Sigmoid colon (tissue), 7 donors: ENCODE data around the gene WAS. TPM values are rescaled to one million over a fixed set of nuclear protein-coding genes. Genes with fewer than 3 reads are reported as not detected.
"Not testable (repeated sequence)": the region's sequence is repeated elsewhere in the genome, so short reads cannot be mapped to it uniquely, and the experiment has no call there.

ENCODE experiments used
- DNase-seq: peaks from one replicate; pipeline ENCODE4 v3.0.0-alpha.2; 2019
- H3K27ac ChIP-seq, 4 donors: fragments of 200-600 bp; sonication (generic); one replicate each; pipeline ENCODE4 v1.5.1; 2016 to 2019; ENCODE audit warnings: mild to moderate bottlenecking in 1 of 4
- H3K27me3 ChIP-seq, 3 donors: fragments of 200-600 bp; sonication (generic); one replicate each; pipeline ENCODE4 v1.5.1; 2019; ENCODE audit warnings: mild to moderate bottlenecking in 1 of 3
- H3K36me3 ChIP-seq, 4 donors: fragments of 200-600 bp; sonication (generic); one replicate each; pipeline ENCODE4 v1.5.1; 2016 to 2019
- H3K4me1 ChIP-seq, 4 donors: fragments of 200-600 bp; sonication (generic); one replicate each; pipeline ENCODE4 v1.5.1; 2017 to 2019
- H3K4me3 ChIP-seq, 4 donors: fragments of 200-600 bp; sonication (generic); one replicate each; pipeline ENCODE4 v1.5.1; 2017 to 2019; ENCODE audit warnings: mild to moderate bottlenecking in 2 of 4, moderate library complexity in 1 of 4
- H3K9me3 ChIP-seq, 4 donors: fragments of 200-600 bp in 3 of 4; sonication (generic) in 3 of 4; one replicate each; pipeline versions ENCODE4 v1.5.1 to v1.6.1; 2013 to 2019
- CTCF ChIP-seq, 4 experiments: fragments of 450-650 bp in 3 of 4; fragments of 200-600 bp in 1 of 4; IDR thresholded peaks; one replicate each; pipeline ENCODE4 v1.5.1; 2016 to 2019; ENCODE audit warnings: antibody characterized with exemption in 4 of 4, mild to moderate bottlenecking in 3 of 4, moderate library complexity in 2 of 4
- EP300 ChIP-seq, 4 donors: sonication (generic); formaldehyde crosslinking; IDR thresholded peaks; one replicate each; pipeline ENCODE4 v1.6.1; 2017; ENCODE audit warnings: antibody characterized with exemption in 4 of 4
- POLR2A ChIP-seq, 2 donors: fragments of 450-650 bp; IDR thresholded peaks; one replicate each; pipeline ENCODE4 v1.6.1; 2016; ENCODE audit warnings: antibody characterized with exemption in 2 of 2, mild to moderate bottlenecking in 2 of 2, moderate library complexity in 2 of 2
- POLR2AphosphoS5 ChIP-seq, 4 donors: sonication (generic); formaldehyde crosslinking; IDR thresholded peaks; one replicate each; pipeline ENCODE4 v1.6.1; 2017; ENCODE audit warnings: antibody characterized with exemption in 4 of 4
- WGBS, 2 donors: extraction: QIAGEN DNeasy Blood & Tissue Kit; methylation state at CpG; one replicate each; pipeline ENCODE4 v1.1.7; 2013; 5-methylcytosine and 5-hydroxymethylcytosine counted together
- intact Hi-C: fragments of 100-400 bp; cut with DNase I; formaldehyde crosslinking; loops from one replicate; pipeline ENCODE4 v1.15.1; 2023
- polyA plus RNA-seq, 3 donors: library from polyadenylated mRNA; stranded (reverse); fragments of 200-250 nt; gene quantifications; one replicate each; pipeline ENCODE4 v1.2.3, GENCODE V29; 2013
- total RNA-seq, 4 donors: library from RNA; depleted of rRNA; stranded (reverse); fragments of >200 nt; gene quantifications; one replicate each; pipeline ENCODE4 v1.1.0, GENCODE V29; 2016
- donor health status: healthy with polysubstance abuse.
- donor health status: Bipolar disorder and iron deficiency.
- donor health status: healthy.

WAS gene
- total and polyA plus RNA-seq, 7 donors, result 3.0 to 23.5 (median 4.3) TPM

- no peaks in the 10 kb centered on the region for H3K27me3 ChIP-seq
- intact Hi-C loops, result no loop called here
- no peak for DNase-seq
- 91% methylated on average over 1 of the region's 1 CpG for WGBS, 2 donors
- H3K9me3 ChIP-seq, result no peaks in the 10 kb centered on the region
- no peak overlapping the region for H3K4me3 ChIP-seq
- H3K27ac ChIP-seq, result no peak overlapping the region
- no peaks in the 10 kb centered on the region for H3K36me3 ChIP-seq
- no peak for TF ChIP-seq EP300 (IDR thresholded peaks at IDR 0.05)
- TF ChIP-seq POLR2AphosphoS5 (IDR thresholded peaks at IDR 0.05), result no peak
- no peak for TF ChIP-seq CTCF (IDR thresholded peaks at IDR 0.05)
- no peak for TF ChIP-seq POLR2A (IDR thresholded peaks at IDR 0.05)
- no peaks in the 10 kb centered on the region for H3K4me1 ChIP-seq
Measured at GRCh38 chrX:48664156-48664555, 19.4 kb upstream of the WAS start.

GRCh38 chrX:48665991-48666390, 17.6 kb upstream of the WAS start:
- H3K9me3 ChIP-seq, result no peaks in the 10 kb centered on the region
- no peaks in the 10 kb centered on the region for H3K27me3 ChIP-seq
- intact Hi-C loops, result no loop called here
- no peak for TF ChIP-seq POLR2AphosphoS5 (IDR thresholded peaks at IDR 0.05)
- no peak for TF ChIP-seq EP300 (IDR thresholded peaks at IDR 0.05)
- TF ChIP-seq POLR2A (IDR thresholded peaks at IDR 0.05), result no peak
- TF ChIP-seq CTCF (IDR thresholded peaks at IDR 0.05), result no peak
- no peaks in the 10 kb centered on the region for H3K36me3 ChIP-seq
- H3K4me3 ChIP-seq, result no peak overlapping the region
- H3K27ac ChIP-seq, result no peak overlapping the region
- no peaks in the 10 kb centered on the region for H3K4me1 ChIP-seq
- DNase-seq, result no peak
- 82 to 92% methylated on average over 2 of the region's 2 CpGs for WGBS, 2 donors

GRCh38 chrX:48666649-48667048, 16.9 kb upstream of the WAS start:
- Histone ChIP-seq H3K9me3 (no peaks in the 10 kb centered on the region), H3K4me1 (no peaks in the 10 kb centered on the region), H3K27ac (no peak overlapping the region), H3K36me3 (no peaks in the 10 kb centered on the region), H3K4me3 (no peak overlapping the region), H3K27me3 (no peaks in the 10 kb centered on the region)
- intact Hi-C loops, result no loop called here
- TF ChIP-seq CTCF (IDR thresholded peaks at IDR 0.05) (no peak), EP300 (IDR thresholded peaks at IDR 0.05) (no peak), POLR2A (IDR thresholded peaks at IDR 0.05) (no peak), POLR2AphosphoS5 (IDR thresholded peaks at IDR 0.05) (no peak)
- DNase-seq, result no peak
- WGBS, 2 donors, result 88 to 93% methylated on average over 4 of the region's 4 CpGs

- no peaks in the 10 kb centered on the region for H3K27me3 ChIP-seq
- H3K9me3 ChIP-seq, result no peaks in the 10 kb centered on the region
- H3K4me3 ChIP-seq, result no peak overlapping the region
- DNase-seq, result no peak
- no peak overlapping the region for H3K27ac ChIP-seq
- H3K36me3 ChIP-seq, result no peaks in the 10 kb centered on the region
- intact Hi-C loops, result no loop called here
- TF ChIP-seq POLR2AphosphoS5 (IDR thresholded peaks at IDR 0.05) (no peak), POLR2A (IDR thresholded peaks at IDR 0.05) (no peak), EP300 (IDR thresholded peaks at IDR 0.05) (no peak), CTCF (IDR thresholded peaks at IDR 0.05) (no peak)
- H3K4me1 ChIP-seq, result no peaks in the 10 kb centered on the region
- WGBS, 2 donors, result 76 to 77% methylated on average over 4 of the region's 4 CpGs
Measured at GRCh38 chrX:48667509-48667908, 16.1 kb upstream of the WAS start.

GRCh38 chrX:48668187-48668586, 15.4 kb upstream of the WAS start:
- H3K27me3 ChIP-seq, H3K9me3 ChIP-seq, intact Hi-C loops, DNase-seq, H3K36me3 ChIP-seq, H3K4me3 ChIP-seq, H3K27ac ChIP-seq, H3K4me1 ChIP-seq: not testable (repeated sequence)
- WGBS, 2 donors, result 90 to 91% methylated on average over 11 of the region's 11 CpGs
